Measurements from ENCODE around the gene PNP. TPM values are rescaled to one million over a fixed set of nuclear protein-coding genes. Genes with fewer than 3 reads are reported as not detected.

The PNP gene
- total and polyA plus RNA-seq, 10 of the 15 experiments (the other 5 are each of a cell fraction or from before 2014, with no cell fraction given): 103 to 215 (median 138) TPM

- ATAC-seq (no peak), DNase-seq (ENCODE audit: low read depth, low spot score) (no peak), FAIRE-seq (no peak)
- Histone ChIP-seq H3K4me1 (ENCODE audit: control insufficient read depth, insufficient read depth, low read length) (no peaks in the 10 kb centered on the region), H3K9me3 (replicated peaks; ENCODE audit: control insufficient read depth, insufficient read depth, low read length) (no peaks in the 10 kb centered on the region), H3K27me3 (replicated peaks in 1 of 2; ENCODE audit: control insufficient read depth in 2 of 2, insufficient read depth in 2 of 2, low read length in 1 of 2) (0 out of 4 replicates have a peak, but pooled peaks cover 0 to 3% of the 10 kb centered on the region in 2 experiments), H3K4me2 (ENCODE audit: control insufficient read depth, insufficient read depth) (no peak overlapping the region), H3K27ac (ENCODE audit: control insufficient read depth, insufficient read depth) (no peak overlapping the region), H3K36me3 (ENCODE audit: control insufficient read depth in 2 of 2, insufficient read depth in 2 of 2, low read length in 1 of 2) (no peaks in the 10 kb centered on the region), H4K20me1 (ENCODE audit: control insufficient read depth, insufficient read depth) (no peaks in the 10 kb centered on the region), H2AFZ (ENCODE audit: control insufficient read depth, low read depth, low read length) (no peak overlapping the region), H3K9ac (ENCODE audit: control insufficient read depth, insufficient read depth, low read length) (no peak overlapping the region), H3K79me2 (ENCODE audit: control insufficient read depth, insufficient read depth, low read length) (no peaks in the 10 kb centered on the region), H3K4me3 (no peak overlapping the region)
- ChIA-PET SMC1A (ENCODE audit: uncharacterized antibody, unreplicated experiment) (interaction anchor here (1.0 kb wide), 1 partner anchor 11 kb away, joined by 3 read pairs; no protein-coding TSS in a partner anchor), POLR2A (no interaction called here), CTCF (interaction anchor here (1.8 to 3.0 kb wide), 2 partner anchors 37 to 109 kb away, joined by 6 to 24 read pairs; no protein-coding TSS in a partner anchor), RAD21 (ENCODE audit: unreplicated experiment) (no interaction called here)
- TF ChIP-seq ELK1 (IDR thresholded peaks at IDR 0.05; ENCODE audit: low read depth, low read length): no peak
- no peak for TF ChIP-seq BCL3 (IDR thresholded peaks at IDR 0.05; ENCODE audit: borderline replicate concordance, insufficient read depth, low read depth, low read length, poor library complexity, severe bottlenecking)
- TF ChIP-seq MTA3 (IDR thresholded peaks at IDR 0.05; ENCODE audit: borderline replicate concordance, low read length): no peak
- TF ChIP-seq RCOR1 (conservative IDR thresholded peaks at IDR 0.05; ENCODE audit: low read depth, low read length): no peak
- no peak for TF ChIP-seq ZNF207 (IDR thresholded peaks at IDR 0.05; ENCODE audit: borderline replicate concordance)
- TF ChIP-seq IKZF2 (IDR thresholded peaks at IDR 0.05): no peak
- TF ChIP-seq, protein P1, sequence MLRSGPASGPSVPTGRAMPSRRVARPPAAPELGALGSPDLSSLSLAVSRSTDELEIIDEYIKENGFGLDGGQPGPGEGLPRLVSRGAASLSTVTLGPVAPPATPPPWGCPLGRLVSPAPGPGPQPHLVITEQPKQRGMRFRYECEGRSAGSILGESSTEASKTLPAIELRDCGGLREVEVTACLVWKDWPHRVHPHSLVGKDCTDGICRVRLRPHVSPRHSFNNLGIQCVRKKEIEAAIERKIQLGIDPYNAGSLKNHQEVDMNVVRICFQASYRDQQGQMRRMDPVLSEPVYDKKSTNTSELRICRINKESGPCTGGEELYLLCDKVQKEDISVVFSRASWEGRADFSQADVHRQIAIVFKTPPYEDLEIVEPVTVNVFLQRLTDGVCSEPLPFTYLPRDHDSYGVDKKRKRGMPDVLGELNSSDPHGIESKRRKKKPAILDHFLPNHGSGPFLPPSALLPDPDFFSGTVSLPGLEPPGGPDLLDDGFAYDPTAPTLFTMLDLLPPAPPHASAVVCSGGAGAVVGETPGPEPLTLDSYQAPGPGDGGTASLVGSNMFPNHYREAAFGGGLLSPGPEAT (IDR thresholded peaks at IDR 0.05; ENCODE audit: low read depth): no peak
- in situ Hi-C loops (cut with MboI) (no loop called here), intact Hi-C loops (cut with micrococcal nuclease; ENCODE audit: unreplicated experiment) (no loop called here)
- BruUV-seq (replicated peaks): no TSS peak
- 41% methylated on average over 2 of the region's 2 CpGs for WGBS (ENCODE audit: insufficient coverage, insufficient replicate concordance, low lambda C conversion rate, missing lambda C conversion rate)
Measured at GRCh38 chr14:20524027-20524426, 54.8 kb downstream of the PNP start.

Other genes with a start within 250 kb of the PNP start
Only the 7 nearest of the 18 such genes appear.
- gene TEP1, start 55.9 kb upstream of the PNP start, total RNA-seq (2014; rRNA removed): 18.8 and 19.1 TPM in 2 replicates
- gene TEP1, start 55.9 kb upstream of the PNP start, total RNA-seq (2014; rRNA removed; fragmentation: Illumina TruSeq; extraction: Trizol): 14.8 TPM in 2 replicates
- gene TEP1, start 55.9 kb upstream of the PNP start, total RNA-seq (2021): 23.2 and 28.9 TPM in 2 replicates
- gene TEP1, start 55.9 kb upstream of the PNP start, polyA plus RNA-seq (2011; rRNA removed): 20.7 and 22.1 TPM in 2 replicates
- 29.7 and 48.4 TPM in 2 replicates for gene TEP1, start 55.9 kb upstream of the PNP start, polyA plus RNA-seq (2014; fragmentation: Illumina TruSeq; extraction: Trizol)
- gene TEP1, start 55.9 kb upstream of the PNP start, polyA plus RNA-seq (2014; fragmentation: Nextera tagmentation; extraction: Ambion mirVana): 1 to 10 TPM; 3.3 to 6.4 TPM
- 16.1 and 20.0 TPM in 2 replicates for gene TEP1, start 55.9 kb upstream of the PNP start, polyA plus RNA-seq (2014; rRNA removed)
- gene TEP1, start 55.9 kb upstream of the PNP start, polyA plus RNA-seq (2016; fragmentation: Nextera tagmentation; extraction: Ambion mirVana): 1 to 10 TPM; 7.8 to 7.9 TPM
- 0.11 TPM in 1 of 2 replicates, not detected in the other for gene KLHL33, start 33.2 kb upstream of the PNP start, total RNA-seq (2014; rRNA removed)
- gene KLHL33, start 33.2 kb upstream of the PNP start, total RNA-seq (2014; rRNA removed; fragmentation: Illumina TruSeq; extraction: Trizol): 0.05 TPM in 1 of 2 replicates, not detected in the other
- gene KLHL33, start 33.2 kb upstream of the PNP start, total RNA-seq (2021): 0.08 TPM in 2 replicates
- 0.01 TPM in 2 replicates for gene KLHL33, start 33.2 kb upstream of the PNP start, polyA plus RNA-seq (2011; rRNA removed)
- not detected in 2 replicates for gene KLHL33, start 33.2 kb upstream of the PNP start, polyA plus RNA-seq (2014; fragmentation: Illumina TruSeq; extraction: Trizol)
- gene KLHL33, start 33.2 kb upstream of the PNP start, polyA plus RNA-seq (2014; fragmentation: Nextera tagmentation; extraction: Ambion mirVana): under 1 TPM in 1 of 2 experiments, not detected in 1; 0.02 TPM
- gene KLHL33, start 33.2 kb upstream of the PNP start, polyA plus RNA-seq (2014; rRNA removed): 0.04 TPM in 2 replicates
- gene KLHL33, start 33.2 kb upstream of the PNP start, polyA plus RNA-seq (2016; fragmentation: Nextera tagmentation; extraction: Ambion mirVana): under 1 TPM in 1 of 2 experiments, not detected in 1; 0.16 TPM
- gene OSGEP, start 14.6 kb upstream of the PNP start, total RNA-seq (2014; rRNA removed): 67.1 and 78.1 TPM in 2 replicates
- 47.9 and 49.2 TPM in 2 replicates for gene OSGEP, start 14.6 kb upstream of the PNP start, total RNA-seq (2014; rRNA removed; fragmentation: Illumina TruSeq; extraction: Trizol)
- 46.8 and 47.8 TPM in 2 replicates for gene OSGEP, start 14.6 kb upstream of the PNP start, total RNA-seq (2021)
- gene OSGEP, start 14.6 kb upstream of the PNP start, polyA plus RNA-seq (2011; rRNA removed): 49.6 and 56.2 TPM in 2 replicates
- gene OSGEP, start 14.6 kb upstream of the PNP start, polyA plus RNA-seq (2014; fragmentation: Illumina TruSeq; extraction: Trizol): 49.4 and 57.1 TPM in 2 replicates
- 10 to 100 TPM; 48.9 to 49.4 TPM for gene OSGEP, start 14.6 kb upstream of the PNP start, polyA plus RNA-seq (2014; fragmentation: Nextera tagmentation; extraction: Ambion mirVana)
- gene OSGEP, start 14.6 kb upstream of the PNP start, polyA plus RNA-seq (2014; rRNA removed): 85.6 and 88.8 TPM in 2 replicates
- 10 to 100 TPM; 76.9 to 88.9 TPM for gene OSGEP, start 14.6 kb upstream of the PNP start, polyA plus RNA-seq (2016; fragmentation: Nextera tagmentation; extraction: Ambion mirVana)
- gene APEX1, start 14.2 kb upstream of the PNP start, total RNA-seq (2014; rRNA removed): 267 and 279 TPM in 2 replicates
- 107 and 115 TPM in 2 replicates for gene APEX1, start 14.2 kb upstream of the PNP start, total RNA-seq (2014; rRNA removed; fragmentation: Illumina TruSeq; extraction: Trizol)
- gene APEX1, start 14.2 kb upstream of the PNP start, total RNA-seq (2021): 262 and 271 TPM in 2 replicates
- 226 and 308 TPM in 2 replicates for gene APEX1, start 14.2 kb upstream of the PNP start, polyA plus RNA-seq (2011; rRNA removed)
- gene APEX1, start 14.2 kb upstream of the PNP start, polyA plus RNA-seq (2014; fragmentation: Illumina TruSeq; extraction: Trizol): 407 and 465 TPM in 2 replicates
- gene APEX1, start 14.2 kb upstream of the PNP start, polyA plus RNA-seq (2014; fragmentation: Nextera tagmentation; extraction: Ambion mirVana): 100 to 1,000 TPM; 299 to 320 TPM
- 278 and 300 TPM in 2 replicates for gene APEX1, start 14.2 kb upstream of the PNP start, polyA plus RNA-seq (2014; rRNA removed)
- 100 to 1,000 TPM; 298 to 319 TPM for gene APEX1, start 14.2 kb upstream of the PNP start, polyA plus RNA-seq (2016; fragmentation: Nextera tagmentation; extraction: Ambion mirVana)
- 29.3 and 29.7 TPM in 2 replicates for gene PIP4P1, start 8.0 kb upstream of the PNP start, total RNA-seq (2014; rRNA removed)
- gene PIP4P1, start 8.0 kb upstream of the PNP start, total RNA-seq (2014; rRNA removed; fragmentation: Illumina TruSeq; extraction: Trizol): 22.8 and 23.4 TPM in 2 replicates
- gene PIP4P1, start 8.0 kb upstream of the PNP start, total RNA-seq (2021): 39.0 and 41.3 TPM in 2 replicates
- 26.7 and 45.7 TPM in 2 replicates for gene PIP4P1, start 8.0 kb upstream of the PNP start, polyA plus RNA-seq (2011; rRNA removed)
- 38.1 and 45.8 TPM in 2 replicates for gene PIP4P1, start 8.0 kb upstream of the PNP start, polyA plus RNA-seq (2014; fragmentation: Illumina TruSeq; extraction: Trizol)
- gene PIP4P1, start 8.0 kb upstream of the PNP start, polyA plus RNA-seq (2014; fragmentation: Nextera tagmentation; extraction: Ambion mirVana): 10 to 100 TPM; 19.1 to 41.6 TPM
- gene PIP4P1, start 8.0 kb upstream of the PNP start, polyA plus RNA-seq (2014; rRNA removed): 44.4 and 47.4 TPM in 2 replicates
- 10 to 100 TPM; 37.7 to 43.6 TPM for gene PIP4P1, start 8.0 kb upstream of the PNP start, polyA plus RNA-seq (2016; fragmentation: Nextera tagmentation; extraction: Ambion mirVana)
- gene RNASE10, start 36.1 kb downstream of the PNP start, total RNA-seq (2014; rRNA removed): not detected in 2 replicates
- not detected in 2 replicates for gene RNASE10, start 36.1 kb downstream of the PNP start, total RNA-seq (2014; rRNA removed; fragmentation: Illumina TruSeq; extraction: Trizol)
- 0.21 and 0.44 TPM in 2 replicates for gene RNASE10, start 36.1 kb downstream of the PNP start, total RNA-seq (2021)
- not detected in 2 replicates for gene RNASE10, start 36.1 kb downstream of the PNP start, polyA plus RNA-seq (2011; rRNA removed)
- gene RNASE10, start 36.1 kb downstream of the PNP start, polyA plus RNA-seq (2014; fragmentation: Illumina TruSeq; extraction: Trizol): not detected in 2 replicates
- gene RNASE10, start 36.1 kb downstream of the PNP start, polyA plus RNA-seq (2014; fragmentation: Nextera tagmentation; extraction: Ambion mirVana): not detected
- 0.19 TPM in 1 of 2 replicates, not detected in the other for gene RNASE10, start 36.1 kb downstream of the PNP start, polyA plus RNA-seq (2014; rRNA removed)
- under 1 TPM; 0.13 to 0.18 TPM for gene RNASE10, start 36.1 kb downstream of the PNP start, polyA plus RNA-seq (2016; fragmentation: Nextera tagmentation; extraction: Ambion mirVana)
- gene RNASE9, start 91.6 kb downstream of the PNP start, total RNA-seq (2014; rRNA removed): not detected in 2 replicates
- not detected in 2 replicates for gene RNASE9, start 91.6 kb downstream of the PNP start, total RNA-seq (2014; rRNA removed; fragmentation: Illumina TruSeq; extraction: Trizol)
- not detected in 2 replicates for gene RNASE9, start 91.6 kb downstream of the PNP start, total RNA-seq (2021)
- gene RNASE9, start 91.6 kb downstream of the PNP start, polyA plus RNA-seq (2011; rRNA removed): not detected in 2 replicates
- gene RNASE9, start 91.6 kb downstream of the PNP start, polyA plus RNA-seq (2014; fragmentation: Illumina TruSeq; extraction: Trizol): not detected in 2 replicates
- gene RNASE9, start 91.6 kb downstream of the PNP start, polyA plus RNA-seq (2014; fragmentation: Nextera tagmentation; extraction: Ambion mirVana): not detected
- not detected in 2 replicates for gene RNASE9, start 91.6 kb downstream of the PNP start, polyA plus RNA-seq (2014; rRNA removed)
- not detected for gene RNASE9, start 91.6 kb downstream of the PNP start, polyA plus RNA-seq (2016; fragmentation: Nextera tagmentation; extraction: Ambion mirVana)